NCI-H187 (cell line): ENCODE data around the gene MYO1H.
"Not testable (repeated sequence)": the region's sequence is repeated elsewhere in the genome, so short reads cannot be mapped to it uniquely, and the experiment has no call there.

Experiments used
- DNase-seq, 2 experiments: peaks; one replicate each; lab custom pipeline; 2025; lab: John Stamatoyannopoulos, UW

The MYO1H gene

DNA sequence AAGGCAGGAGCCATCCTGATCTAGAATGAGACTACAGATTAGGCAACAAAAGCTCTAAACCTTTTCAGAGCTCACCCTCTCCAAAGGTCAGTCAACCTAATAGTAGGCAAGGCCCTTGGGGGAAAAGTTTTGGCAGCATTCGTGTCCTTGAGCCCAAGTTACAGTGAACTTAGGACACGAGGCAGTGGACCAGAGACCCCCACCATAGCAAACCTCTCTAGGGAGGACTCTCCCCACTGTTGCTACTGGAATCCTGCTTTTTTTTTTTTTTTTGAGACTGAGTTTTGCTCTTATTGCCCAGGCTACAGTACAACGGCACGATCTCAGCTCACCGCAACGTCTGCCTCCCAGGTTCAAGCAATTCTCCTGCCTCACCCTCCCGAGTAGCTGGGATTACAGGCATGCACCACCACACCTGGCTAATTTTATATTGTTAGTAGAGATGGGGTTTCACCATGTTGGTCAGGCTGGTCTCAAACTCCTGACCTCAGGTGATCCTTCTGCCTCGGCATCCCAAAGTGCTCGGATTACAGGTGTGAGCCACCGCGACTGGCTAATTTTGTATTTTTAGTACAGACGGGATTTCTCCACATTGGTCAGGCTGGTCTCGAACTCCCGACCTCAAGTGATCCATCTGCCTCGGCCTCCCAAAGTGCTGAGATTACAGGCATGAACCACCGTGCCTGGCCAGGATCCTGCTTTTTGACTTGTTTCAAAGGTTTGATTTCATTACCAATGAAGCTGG, 126.0 kb downstream of the MYO1H start:
- DNase-seq, result not testable (repeated sequence)

DNA sequence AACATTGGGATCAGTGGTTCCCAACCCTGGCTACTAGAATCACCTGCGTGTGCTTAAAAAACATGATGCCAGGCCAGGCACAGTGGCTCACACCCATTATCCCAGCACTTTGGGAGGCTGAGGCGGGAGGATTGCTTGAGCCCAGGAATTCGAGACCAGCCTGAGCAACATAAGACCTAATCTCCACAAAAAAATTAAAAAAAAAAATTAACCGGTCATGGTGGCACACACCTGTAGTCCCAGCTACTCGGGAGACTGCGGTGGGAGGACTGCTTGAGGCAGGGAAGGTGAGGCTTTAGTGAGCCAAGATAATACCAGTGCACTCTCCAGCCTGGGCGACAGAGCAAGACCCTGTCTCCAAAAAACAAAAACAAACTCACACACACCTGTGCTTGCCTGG, 127.4 kb downstream of the MYO1H start:
- no peak for DNase-seq

GRCh38 chr12:109475993-109476806, 128.5 kb downstream of the MYO1H start:
- no peak for DNase-seq

GRCh38 chr12:109476807-109477184, 129.1 kb downstream of the MYO1H start:
- no peak for DNase-seq

DNA sequence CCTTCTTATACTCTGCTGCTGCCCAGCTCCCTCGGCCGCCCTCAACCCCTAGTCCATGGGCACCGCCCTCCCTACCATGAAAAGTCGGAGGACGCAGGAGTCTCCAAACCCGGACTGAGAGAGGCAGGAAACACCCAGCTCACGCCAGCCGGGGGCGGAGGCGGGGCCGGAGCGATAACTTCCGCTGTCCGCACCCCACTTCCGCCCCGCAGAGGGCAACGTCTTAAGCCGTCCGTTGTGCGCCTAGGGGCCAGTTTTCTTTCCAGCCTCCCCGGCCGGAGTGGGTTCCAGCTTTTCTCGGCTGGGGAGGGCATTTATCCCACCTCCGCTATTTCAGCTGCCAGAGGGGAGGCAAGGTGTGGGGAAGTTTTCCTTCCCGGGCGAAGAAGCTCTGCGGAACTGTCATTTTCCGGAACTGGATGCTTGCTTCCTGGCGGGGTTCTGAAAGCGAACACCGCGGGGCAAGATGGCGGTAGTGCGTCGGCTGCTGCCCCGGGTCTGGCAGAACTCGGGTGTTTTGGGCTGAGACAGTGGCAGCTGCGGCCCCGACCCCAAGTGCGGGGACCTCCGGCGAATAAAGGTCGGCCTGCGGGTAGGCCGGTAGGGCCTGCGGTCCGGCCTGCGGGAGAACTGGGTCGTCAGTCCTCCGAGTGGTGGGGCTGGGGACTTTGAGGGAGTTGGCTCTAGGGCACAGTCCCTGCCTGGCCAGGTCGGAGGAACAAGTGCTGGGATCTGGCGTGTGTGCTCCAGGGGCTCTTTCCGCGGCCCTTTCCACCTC, 129.7 kb downstream of the MYO1H start, which contains the start of the genes KCTD10 and UBE3B:
TSS of gene KCTD10 (minus strand) at position 116 of the 778 bp plus-strand sequence. CDS start at position 78, 38 bp downstream.
TSS of gene UBE3B (plus strand) at position 450 of the 778 bp plus-strand sequence. CDS start 5,918 bp downstream, outside the sequence.
- DNase-seq, result peak; percentile 84 to 90

DNA sequence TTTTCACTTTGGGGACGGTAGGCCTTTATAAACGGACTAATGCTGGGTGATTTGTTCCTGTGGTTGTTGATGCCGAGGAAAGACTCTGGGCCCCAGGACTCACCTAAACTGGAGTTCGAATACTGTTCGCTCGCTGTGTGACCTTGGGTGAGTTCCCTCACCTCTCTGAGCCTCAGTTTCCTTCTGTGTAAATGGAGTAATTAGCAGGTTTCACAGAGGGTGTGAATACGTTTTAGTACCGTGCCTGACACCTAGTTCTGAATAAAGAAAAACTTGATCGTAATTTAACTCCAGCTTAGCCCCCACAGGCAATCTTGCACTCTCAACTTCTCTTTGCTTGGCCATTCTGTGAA, 130.2 kb downstream of the MYO1H start:
- no peak for DNase-seq

- no peak for DNase-seq
Observed at GRCh38 chr12:109479761-109480160, 132.1 kb downstream of the MYO1H start.

DNA sequence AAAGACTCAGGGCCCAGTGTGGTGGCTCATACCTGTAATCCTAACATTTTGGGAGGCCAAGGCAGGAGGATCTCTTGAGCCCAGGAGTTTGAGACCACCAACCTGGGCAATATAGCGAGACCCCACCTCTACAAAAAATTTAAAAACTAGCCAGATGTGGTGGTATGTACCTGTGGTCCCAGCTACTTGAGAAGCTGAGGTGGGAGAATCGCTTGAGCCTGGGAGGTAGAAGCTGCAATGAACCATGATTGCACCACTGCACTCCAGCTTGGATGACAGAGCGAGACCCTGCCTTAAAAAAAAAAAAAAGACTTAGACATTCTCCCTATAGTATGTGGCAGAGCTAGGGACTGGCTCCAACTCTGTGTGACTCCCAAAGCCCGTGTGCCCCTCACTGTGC, 132.7 kb downstream of the MYO1H start:
- DNase-seq, result no peak

- DNase-seq, result no peak
Observed at GRCh38 chr12:109481863-109482262, 134.2 kb downstream of the MYO1H start.

DNA sequence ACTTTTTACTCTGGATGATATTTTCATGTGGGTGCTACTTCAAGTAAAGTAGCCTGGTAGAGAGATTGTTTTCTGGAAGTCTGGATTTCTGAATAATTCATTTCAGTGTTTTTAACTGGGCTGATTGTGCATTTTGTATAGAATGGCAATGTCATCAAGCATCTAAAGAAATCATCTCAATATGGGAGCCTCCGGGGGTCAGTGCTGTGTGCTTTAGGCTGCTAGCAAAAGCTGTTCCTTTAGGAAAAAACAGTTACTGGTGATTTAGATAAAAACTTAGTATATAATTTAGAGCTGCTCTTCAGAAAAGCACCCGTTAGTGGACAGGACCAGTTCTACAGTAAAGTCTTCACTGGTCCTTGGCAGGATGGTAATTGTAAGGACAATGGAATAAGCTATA, 134.8 kb downstream of the MYO1H start:
- no peak for DNase-seq

- no peak for DNase-seq
Observed at GRCh38 chr12:109482894-109483293, 135.2 kb downstream of the MYO1H start.

- DNase-seq, result no peak
Observed at GRCh38 chr12:109483346-109483745, 135.6 kb downstream of the MYO1H start.

- no peak for DNase-seq
Observed at GRCh38 chr12:109485201-109485600, 137.5 kb downstream of the MYO1H start.

DNA sequence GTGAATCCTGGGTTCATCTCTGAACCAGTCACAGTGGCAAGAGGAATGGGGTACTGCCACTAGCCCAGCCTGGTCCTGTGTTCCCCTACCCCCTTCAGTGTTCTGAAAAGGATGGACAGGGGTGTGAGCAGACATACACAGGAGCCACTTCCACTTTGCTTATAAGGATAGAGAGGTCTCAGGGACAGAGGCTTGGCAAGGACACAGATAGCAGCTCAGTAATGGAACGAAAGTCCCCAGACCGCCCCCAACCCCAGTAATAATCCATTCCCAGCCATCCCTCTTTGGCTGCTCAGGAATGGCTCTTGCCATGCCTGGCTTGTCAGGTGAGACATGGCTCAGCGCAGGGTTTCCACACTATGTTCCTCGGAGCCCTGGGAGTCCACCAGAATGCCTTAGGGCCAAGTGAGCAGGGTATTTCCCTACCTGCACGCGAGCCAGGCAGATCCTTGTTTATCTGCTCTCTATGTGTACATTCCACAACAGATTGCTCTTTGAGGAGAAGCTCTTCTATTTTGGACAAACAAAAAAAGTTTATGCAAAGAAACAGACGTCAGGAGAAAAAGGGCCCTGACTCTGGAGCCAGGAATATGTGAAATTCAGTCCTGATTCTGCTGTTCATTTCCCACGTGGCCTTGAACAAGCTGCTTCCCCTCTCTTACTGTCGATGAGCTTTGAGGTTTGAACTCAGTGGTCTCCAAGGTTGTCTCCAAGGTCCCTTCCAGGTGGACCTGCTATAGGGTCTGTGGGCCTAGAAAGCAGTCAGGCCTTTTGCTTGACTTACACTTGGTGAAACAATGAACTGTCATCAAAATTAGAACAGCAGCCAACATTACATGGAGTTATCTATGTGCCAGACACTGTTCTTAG, 139.7 kb downstream of the MYO1H start:
- DNase-seq, result no peak

- no peak for DNase-seq
Observed at GRCh38 chr12:109488051-109488665, 140.5 kb downstream of the MYO1H start.

GRCh38 chr12:109489016-109489954, 141.6 kb downstream of the MYO1H start:
- no peak for DNase-seq

DNA sequence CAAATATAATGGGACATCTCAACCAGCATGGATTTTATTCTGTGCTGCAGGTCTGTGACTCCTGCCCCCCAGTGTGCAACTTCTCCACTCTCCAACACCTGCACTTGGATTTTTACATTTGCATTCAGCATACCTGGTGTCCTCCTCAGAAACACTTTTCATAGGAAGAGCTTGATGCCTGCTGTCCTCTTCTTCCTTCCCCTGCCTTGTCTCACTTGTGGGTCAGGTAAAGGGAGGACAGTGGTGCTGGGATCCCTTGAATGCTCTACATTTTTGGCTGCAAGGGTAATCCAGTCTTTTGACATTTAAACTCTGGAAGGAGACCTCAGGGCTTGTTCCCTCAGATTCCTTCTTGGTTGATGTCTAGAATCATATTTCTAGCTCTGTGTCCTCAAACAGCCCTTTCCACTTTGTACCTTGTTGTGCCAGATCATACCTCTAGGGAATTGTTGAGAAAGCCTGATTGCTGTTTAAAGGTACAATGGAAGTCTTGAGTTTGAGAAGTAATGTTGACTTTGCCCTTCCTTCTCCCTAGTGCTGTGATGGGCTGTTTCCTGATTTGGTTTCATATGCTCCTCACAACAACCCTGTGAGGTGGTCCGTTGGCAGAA, 142.4 kb downstream of the MYO1H start:
- no peak for DNase-seq

DNA sequence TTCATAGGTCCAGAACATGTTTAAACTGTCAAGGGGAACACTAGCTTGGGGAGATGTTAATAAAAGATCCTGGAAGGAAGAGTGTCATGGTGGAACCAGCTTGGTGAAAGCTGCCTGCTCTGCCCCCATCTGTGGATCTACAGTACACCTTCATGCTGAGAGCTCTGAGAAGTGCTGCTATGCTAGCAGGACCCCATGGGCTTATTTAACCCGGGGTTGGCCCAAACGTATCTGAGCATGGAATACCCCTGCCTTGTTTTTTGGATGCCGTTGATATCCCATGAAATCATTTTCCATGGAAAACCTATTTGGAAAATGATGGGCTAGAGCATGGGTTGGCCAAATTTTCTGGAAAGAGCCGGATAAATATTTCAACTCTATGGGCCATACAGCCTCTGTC, 144.0 kb downstream of the MYO1H start:
- no peak for DNase-seq

DNA sequence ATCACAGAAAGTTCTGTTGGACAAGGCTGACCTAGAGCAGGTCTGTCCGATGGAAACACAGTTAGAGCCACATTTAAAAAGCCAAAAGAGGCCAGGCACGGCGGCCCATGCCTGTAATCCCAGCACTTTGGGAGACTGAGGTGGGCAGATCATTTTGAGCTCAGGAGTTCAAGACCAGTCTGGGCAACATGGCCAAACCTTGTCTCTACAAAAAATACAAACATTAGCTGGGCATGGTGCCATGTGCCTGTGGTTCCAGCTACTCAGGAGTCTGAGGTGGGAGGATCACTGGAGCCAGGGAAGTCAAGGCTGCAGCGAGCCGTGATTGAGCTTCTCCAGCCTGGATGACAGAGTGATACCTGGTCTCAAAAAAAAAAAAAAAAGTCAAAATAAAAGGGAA, 144.7 kb downstream of the MYO1H start:
- DNase-seq, result no peak
